Tongue (tissue), 2 donors: ENCODE measurements around the gene GALNT17. TPM values are rescaled to one million over a fixed set of nuclear protein-coding genes. Genes with fewer than 3 reads are reported as not detected.
"Not testable (repeated sequence)": the region's sequence is repeated elsewhere in the genome, so short reads cannot be mapped to it uniquely, and the experiment has no call there.

ENCODE experiments used
- DNase-seq: peaks from one replicate; pipeline ENCODE4 v3.0.0-alpha.2; 2015
- total RNA-seq: library from RNA; depleted of rRNA; stranded (reverse); fragments of >200 nt; gene quantifications from one replicate; pipeline ENCODE4 v1.2.3, GENCODE V29; 2014

The GALNT17 gene
- total RNA-seq, 1 donor from 2014 or later = 38.0 TPM

DNA sequence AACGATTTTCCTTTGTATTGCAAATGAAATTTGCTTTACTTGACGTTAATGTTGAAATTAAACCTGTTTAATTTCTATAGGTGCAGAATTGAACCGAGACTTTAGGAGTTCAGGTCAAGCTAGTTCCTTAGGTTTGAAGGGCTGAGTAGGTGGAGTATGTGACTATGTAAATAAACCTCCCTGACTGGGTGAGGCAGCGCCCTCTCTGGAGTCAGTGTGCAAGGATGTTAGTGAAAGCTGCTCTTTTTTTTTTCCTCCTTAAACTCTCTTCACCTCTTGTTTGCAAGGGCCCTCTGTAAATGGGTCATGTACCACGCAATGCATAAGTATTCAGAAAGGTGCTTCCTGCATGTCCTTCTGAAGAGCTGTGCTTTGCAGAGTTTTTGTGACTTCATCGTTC, 33.8 kb downstream of the GALNT17 start:
- DNase-seq = no peak

DNA sequence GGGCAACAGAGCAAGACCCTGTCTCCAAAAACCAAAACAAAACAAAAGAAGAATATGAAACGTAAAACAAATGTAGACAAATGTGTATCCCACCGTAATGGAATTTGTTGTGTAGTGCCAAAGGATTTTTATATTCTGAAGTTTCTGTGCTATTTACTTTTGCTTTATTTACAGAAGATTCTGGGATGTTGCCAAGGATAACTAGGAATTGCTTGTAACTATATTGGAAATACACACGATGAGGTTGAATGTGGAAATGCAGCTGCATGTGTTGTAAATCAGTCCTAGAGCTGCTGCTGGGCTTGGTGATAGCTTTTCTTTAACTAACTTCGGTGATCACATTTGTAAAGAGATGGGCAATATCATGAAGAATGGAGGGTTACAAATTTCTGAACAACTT, 39.5 kb downstream of the GALNT17 start:
- peak; percentile 82 for DNase-seq

DNA sequence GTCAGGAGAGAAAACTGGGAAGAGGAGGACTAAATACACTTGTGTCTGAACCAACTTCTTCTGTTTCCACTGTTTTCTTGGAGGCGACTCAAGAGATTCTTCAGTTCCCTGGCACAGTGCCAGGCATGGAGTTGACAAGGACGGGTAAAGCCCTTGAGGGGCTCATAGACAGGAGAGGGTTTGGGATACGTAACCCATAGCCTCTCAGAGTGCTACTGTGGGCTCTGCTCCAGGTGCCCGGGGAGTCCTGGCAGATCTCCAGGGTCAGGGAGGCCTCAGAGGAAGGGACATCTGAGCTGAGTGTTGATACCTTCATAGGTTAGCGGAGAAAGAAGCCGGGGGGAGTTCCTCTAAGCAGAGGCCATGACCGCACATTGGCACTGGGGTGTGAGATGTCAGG, 42.0 kb downstream of the GALNT17 start:
- DNase-seq = peak; percentile 74

DNA sequence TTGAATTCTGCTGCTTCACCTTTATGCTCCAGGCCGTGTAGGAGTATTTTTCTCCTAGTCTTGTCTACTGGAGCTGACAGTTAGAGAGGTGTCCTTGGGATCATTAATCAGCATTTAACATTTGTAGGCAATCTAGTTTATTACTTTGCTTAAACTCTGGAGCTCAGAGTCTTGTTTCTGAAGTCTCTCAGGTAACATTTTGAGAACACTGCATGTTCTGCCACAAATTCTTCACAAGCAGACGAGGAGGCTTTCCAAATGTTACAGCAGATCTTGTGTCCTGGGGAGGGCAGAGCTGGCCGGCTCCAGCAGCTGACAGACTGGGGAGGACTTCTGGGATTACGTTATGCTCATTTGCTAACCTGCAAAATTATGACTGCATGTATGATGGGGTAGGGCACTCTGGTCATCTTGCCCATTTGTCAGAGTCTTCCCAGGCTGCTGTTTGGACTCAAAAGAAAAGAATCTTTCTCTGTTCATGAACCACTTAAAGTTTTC, 50.5 kb downstream of the GALNT17 start:
- no peak for DNase-seq

DNA sequence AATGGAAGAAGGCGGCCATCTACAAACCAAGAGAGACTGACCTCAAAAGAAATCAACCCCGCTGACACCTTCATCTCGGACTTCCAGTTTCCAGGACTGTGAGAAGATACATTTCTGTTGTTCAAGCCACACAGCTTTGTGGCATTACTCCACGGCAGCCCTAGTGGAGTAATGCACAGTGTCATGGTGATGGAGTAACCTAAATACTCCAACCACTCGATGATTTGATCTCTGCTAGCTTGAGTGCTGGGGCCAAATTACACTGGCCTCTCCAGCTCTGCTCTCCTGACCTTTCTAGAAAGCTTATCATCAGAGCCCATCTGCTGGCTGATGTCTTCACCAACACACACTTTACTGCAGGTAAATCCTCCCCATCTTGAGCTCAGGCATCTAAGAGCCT, 52.2 kb downstream of the GALNT17 start:
- DNase-seq = no peak

DNA sequence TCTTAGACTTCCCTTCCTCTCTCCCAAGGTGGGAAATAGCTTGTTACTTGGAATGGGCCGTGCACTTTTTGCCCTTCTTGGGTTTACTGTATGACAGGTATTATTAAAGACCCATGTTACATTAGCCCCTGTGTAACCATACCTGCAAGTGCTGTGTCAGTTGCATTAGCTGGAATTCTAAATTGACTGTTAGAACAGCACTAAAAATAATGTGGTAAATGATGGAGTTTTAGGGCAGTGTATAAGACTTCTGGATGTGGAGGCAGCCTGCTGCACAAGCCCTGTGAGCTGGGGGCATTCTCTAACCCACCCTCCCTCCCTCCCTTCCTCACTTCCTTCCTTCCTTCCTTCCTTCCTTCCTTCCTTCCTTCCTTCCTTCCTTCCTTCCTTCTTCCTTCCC, 52.7 kb downstream of the GALNT17 start:
- no peak for DNase-seq

DNA sequence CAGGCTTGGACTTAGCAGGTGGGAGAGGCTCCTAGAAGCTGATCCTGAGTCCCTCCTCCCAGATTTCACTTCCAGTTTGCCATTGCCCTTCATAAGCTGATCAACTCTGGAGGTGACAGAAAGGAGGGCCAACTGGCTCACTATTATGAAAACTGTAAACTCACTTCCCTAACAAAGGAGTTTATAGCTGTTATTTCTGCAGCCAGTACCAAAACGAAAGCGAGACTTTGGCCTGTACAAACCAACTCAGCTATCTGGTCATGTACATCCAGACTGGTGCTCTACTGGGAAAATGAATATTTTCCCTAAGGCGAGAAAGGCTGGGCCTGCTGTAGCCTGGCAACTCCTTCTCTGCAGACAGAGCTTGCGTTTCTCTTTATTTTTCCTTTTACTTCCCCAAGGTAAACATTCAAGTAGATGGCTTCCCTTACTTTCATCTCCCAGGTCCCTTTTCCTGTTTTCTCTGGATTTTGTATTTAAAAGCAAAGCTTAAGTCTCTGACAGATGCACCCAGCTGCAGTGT, 54.7 kb downstream of the GALNT17 start:
- no peak for DNase-seq

DNA sequence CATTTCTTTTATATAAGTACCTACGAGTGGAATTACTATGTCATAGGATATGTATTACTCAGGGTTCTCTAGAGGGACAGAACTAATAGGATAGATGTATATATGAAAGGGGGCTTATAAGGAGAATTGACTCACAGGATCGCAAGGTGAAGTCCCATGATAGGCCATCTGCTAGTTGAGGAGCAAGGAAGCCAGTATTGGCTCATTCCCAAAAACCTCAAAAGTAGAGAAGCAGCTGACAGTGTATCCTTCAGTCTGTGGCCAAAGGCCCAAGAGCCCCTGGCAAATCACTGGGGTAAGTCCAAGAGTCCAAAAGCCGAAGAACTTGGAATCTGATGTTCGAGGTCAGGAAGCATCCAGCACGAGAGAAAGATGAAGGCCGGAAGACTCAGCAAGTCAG, 59.8 kb downstream of the GALNT17 start:
- peak; percentile 34 for DNase-seq

DNA sequence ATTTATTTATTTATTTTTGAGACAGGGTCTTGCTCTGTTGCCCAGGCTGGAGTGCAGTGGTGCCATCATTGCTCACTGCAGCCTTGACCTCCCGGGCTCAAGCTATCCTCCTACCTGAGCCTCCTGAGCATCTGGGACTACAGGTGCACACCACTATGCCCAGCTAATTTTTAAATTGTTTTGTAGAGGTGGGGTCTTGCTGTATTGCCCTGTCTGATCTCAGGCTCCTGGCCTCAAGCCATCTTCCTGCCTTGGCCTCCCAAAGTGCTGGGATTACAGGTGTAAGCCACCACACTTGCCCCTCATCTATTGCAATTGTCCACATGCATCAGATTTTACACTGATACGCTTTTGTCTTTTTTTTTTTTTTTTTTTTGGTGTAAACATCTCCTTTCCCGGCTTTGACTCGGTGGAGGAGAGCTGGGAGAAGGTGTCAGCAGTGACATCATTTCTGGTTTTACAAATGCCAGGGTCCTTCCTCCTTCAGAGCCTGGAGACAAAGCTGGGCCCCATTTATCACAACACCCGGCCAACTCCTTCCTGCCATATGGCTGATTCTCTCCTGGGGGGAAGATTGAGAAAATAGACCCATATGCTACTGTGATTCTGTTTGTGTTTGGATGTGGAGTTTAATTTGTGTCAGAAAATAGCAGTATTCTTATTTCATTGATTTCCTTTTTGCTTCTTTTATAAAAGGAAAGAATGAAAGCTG, 61.3 kb downstream of the GALNT17 start:
- DNase-seq = no peak

DNA sequence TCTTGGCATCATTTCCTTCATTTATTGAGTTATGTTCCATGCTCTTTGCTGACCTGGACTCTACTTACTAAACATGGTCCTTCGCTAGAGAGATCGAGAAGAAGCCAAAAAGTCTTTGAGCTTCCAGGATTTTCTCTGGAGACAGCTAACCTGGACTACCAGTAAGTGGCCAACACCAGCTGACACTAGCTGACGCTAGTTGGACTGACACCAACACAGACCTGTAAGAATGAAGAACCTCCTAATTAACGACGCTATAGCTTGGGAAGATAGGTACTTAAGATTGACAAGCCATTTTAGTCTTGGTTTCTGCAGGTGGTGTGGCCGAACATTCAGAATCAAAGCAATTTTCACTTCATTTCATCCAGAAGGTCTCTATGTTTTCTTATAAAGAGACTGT, 66.4 kb downstream of the GALNT17 start:
- no peak for DNase-seq

DNA sequence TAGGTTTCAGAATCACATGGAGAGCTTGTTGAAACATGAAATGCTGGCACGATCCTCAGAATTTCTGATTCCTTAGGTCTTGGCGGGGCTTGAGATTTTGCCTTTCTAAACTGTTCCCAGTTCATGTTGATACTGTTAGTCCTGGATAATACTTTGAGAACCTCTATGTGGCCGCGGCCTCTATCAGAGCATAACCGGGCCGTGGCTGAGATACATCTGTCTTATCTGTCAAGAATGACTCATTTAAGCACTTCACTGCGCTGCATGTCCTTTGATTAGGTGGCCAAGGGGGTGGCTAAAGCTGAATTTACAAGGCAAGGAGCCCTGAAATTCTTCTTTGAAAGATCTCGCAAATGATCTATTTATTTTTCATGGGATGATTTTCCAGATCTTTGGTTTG, 66.9 kb downstream of the GALNT17 start:
- peak; percentile 45 for DNase-seq

DNA sequence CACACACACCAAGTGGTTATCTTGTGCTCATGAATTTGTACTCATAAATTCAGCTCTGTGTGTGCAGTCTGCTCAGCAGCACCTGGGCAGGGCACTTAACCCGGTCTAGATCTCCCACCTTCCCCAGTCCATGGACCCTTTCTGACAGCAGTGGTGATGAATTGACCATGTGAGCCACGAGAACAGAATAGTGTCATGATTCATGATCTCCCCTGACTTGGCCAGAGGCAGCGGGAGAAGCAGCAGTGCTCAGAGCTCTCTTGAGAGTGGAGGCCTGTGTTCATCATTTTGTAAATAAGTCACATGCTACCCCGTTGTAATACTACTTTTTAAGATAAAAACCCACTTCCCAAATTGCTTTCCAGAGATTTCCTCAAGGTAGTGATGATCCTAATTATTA, 74.2 kb downstream of the GALNT17 start:
- no peak for DNase-seq

DNA sequence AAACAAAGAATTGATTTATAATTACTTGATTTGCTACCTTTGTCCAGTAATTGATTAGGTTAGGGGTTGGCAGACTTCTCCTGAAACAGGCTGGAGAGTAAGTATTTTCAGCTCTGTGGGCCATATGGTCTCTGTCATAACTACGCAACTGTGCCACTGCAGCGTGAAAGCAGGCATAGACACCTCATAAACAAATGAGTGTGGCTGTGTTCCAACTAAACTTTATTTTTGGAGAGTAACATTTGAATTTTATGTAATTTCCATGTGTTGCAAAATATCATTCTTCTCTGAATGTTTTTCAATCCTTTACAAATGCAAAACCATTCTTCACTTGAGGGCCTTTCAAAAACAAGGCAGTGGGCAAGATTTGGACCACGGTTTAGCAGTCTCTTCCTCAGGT, 76.9 kb downstream of the GALNT17 start:
- peak; percentile 43 for DNase-seq

DNA sequence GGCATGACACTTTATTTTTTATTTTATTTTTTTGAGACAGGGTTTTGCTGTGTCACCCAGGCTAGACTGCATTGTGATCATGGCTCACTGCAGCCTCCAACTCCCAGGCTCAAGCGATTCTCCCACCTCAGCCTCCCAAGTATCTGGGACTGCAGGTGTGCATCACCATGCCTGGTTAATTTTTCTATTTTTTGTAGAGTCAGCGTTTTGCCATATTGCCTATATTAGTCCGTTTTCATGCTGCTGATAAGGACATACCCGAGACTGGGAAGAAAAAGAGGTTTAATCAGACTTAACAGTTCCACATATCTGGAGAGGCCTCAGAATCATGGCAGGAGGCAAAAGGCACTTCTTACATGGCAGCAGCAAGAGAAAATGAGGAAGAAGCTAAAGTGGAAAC, 77.5 kb downstream of the GALNT17 start:
- DNase-seq = not testable (repeated sequence)

DNA sequence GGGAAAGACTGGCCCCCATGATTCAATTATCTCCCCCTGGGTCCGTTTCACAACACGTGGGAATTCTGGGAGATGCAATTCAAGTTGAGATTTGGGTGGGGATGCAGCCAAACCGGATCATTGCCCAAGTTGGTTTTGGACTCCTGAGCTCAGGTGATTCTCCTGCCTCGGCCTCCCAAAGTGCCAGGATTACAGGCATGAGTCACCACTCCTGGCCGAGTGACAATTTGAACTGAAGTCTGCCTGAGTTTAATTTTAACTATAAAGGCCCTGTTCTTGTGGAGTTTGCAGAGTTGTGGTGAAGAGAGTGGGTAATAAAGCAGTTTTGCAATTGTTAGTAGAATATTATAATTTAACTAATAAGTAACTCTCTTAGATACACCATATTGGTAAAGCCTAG, 78.3 kb downstream of the GALNT17 start:
- DNase-seq = no peak

DNA sequence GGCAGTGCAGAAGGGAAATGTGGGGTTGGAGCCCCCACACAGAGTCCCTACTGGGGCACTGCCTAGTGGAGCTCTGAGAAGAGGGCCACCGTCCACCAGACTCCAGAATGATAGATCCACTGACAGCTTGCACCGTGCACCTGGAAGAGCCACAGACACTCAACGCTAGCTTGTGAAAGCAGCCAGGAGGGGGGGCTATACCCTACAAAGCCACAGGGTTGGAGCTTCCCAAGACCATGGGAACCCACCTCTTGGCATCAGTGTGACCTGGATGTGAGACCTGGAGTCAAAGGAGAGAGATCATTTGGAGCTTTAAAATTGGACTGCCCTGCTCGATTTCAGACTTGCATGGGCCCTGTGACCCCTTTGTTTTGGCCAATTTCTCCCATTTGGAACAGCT, 80.5 kb downstream of the GALNT17 start:
- DNase-seq = not testable (repeated sequence)

DNA sequence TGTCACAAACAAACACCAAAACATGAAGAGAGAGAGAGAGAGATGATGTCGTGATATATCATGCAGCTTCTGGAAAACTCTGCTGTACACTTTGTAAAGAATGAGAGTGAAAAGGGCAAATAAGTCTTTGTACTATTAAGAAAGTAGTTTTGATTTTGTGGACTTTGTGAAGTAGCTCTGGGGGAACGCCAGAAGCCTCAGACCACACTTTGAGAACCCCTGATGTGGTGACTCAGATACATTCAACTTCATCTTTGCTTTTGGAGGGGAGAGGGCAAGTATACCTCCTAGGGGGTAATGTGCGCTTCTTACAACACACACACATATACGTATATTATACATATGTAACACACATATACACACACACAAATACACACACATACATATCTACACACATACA, 84.3 kb downstream of the GALNT17 start:
- no peak for DNase-seq

DNA sequence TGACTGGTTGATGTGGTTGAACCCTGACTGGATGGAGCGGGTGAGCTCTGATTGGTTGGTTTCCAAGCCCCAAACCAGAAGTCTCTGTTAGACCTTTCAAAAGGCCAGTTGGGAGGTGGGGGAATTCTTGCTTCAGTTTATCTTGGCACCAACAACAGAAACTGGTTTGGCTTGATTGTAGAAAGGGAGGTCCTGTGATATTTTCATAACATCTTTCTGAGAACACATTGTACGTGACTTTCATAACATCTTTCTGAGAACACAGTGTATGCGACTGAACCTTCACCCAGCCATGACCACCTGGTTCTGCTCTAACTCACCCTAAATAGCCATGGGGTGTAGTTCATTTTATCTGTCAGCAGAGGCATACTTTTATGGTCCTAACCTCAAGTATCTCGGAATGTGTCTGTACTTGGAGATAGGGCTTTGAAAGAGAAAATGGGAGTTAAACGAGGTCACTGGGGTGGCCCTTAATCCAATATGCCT, 88.3 kb downstream of the GALNT17 start:
- DNase-seq = no peak

DNA sequence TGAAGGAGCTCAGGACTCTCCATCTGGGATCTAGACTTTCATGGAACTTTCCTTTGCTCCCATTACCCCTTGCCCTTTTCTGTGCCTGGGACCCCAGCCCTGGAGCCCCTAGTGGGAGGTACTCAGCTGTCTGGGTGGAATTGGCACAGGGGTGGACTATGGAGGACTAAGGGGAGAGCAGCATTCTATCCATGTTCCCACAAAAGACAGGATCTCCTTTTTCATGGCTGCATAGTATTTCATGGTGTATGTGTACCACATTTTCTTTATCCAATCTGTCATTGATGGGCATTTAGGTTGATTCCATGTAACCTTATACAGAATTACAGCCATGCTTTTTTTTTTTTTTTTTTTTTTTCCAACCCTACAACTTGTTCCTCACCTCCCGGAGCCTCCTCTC, 89.1 kb downstream of the GALNT17 start:
- no peak for DNase-seq

DNA sequence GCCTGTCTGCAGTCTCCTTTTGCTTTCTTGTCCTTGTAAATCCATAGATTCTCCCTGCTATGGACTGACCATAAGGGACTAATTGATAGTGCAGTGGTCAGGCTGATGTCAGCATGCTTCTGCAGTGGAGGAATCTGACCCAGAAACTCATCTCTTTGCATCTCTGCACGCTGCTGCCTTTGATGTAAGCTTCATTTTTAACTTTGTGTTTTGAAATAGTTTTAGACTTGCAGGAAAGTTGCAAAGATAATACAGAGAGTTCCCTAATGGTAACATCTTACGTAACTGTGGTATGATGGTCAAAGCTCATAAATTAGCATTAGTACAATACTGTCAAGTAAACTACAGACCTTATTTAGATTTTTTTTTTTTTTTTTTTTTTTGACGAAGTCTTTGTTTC, 89.6 kb downstream of the GALNT17 start:
- DNase-seq = no peak

DNA sequence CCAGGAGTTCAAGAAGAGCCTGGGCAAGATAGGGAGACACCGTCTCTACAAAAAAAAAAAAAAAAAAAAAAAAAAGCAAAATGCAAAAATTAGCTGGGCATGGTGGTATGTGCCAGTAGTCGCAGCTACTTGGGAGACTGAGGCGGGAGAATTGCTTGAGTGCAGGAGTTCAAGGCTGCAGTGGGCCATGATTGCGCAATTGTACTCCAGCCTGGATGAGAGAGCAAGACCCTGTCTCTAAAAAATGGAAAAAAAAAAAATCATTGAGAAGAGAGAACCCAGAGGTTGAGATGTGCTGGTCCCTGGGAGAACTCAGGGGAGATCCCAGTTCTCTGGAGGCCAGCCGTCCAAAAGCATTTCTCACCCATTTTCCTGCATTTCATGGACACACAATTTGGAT, 95.2 kb downstream of the GALNT17 start:
- DNase-seq = no peak

DNA sequence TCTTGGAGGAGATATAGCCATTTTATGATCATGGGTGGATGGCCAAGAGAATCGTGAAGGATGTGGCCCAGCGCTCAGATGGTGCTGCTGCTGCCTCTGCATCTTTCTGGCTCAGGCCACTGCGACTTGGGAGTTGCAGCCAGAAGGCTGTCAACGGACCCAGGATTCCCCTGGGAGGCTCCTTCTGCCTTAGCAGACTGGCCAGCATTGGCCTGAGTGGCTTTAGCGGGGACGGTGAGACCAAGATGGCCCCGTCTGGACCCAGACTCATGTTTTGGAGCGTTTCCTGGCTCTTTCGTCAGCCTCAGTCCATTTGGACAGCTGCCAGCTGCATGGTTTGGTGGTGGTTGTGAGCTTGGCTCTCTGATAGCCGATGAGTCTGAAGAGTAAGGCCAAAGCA, 97.2 kb downstream of the GALNT17 start:
- no peak for DNase-seq

DNA sequence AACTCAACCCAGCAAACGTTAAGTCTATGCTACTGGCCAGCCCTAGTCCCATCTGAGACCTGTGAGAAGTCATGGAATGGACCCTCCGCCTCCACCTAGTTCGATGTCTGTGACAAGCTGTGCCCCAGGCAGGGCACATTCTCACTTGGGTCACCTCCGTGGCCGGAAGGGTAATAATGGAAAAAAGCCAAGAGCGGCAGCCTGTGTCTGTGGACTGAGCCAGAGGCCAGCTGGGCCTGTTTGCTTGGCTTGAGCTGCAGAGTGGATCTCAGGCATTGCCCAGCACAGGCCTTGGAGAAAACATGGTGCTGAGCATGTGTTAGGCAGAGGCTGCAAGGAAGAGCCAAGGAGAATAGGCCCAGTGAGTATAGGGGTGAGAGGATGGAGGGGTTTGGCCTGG, 97.8 kb downstream of the GALNT17 start:
- DNase-seq = no peak

DNA sequence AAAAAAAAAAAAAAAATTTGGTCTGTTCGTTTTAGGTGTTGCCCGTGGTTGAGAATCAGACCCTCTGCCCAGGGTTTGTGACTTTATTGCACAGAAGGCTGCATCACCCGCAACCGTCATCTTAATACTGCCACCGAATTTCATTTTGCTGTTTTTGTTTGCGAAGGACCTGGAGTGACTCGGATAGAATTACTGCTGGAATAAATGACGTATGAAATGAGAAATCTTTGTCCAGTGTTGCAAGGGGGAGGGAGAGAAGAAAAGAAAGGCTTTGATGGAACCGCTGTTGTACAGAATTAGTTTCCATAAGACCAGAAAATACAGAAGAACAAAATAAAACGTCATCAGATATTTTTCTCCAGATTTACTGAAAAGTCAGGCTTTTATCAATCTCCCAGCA, 103.3 kb downstream of the GALNT17 start:
- no peak for DNase-seq
